Ureter (tissue), 1 donor: ENCODE measurements around the gene KNDC1. TPM values are rescaled to one million over a fixed set of nuclear protein-coding genes. Genes with fewer than 3 reads are reported as not detected.
"Not testable (repeated sequence)": the region's sequence is repeated elsewhere in the genome, so short reads cannot be mapped to it uniquely, and the experiment has no call there.

ENCODE experiments used
- DNase-seq: peaks from one replicate; pipeline ENCODE4 v3.0.0-alpha.2; 2020; ENCODE audit warnings: low spot score
- total RNA-seq: library from RNA; stranded (reverse); gene quantifications from one replicate; pipeline ENCODE4 v1.2.4, GENCODE V29; 2023
- donor health status: DM: yes; HTN: yes; CAD: no.

Gene KNDC1
- total RNA-seq, 1 donor from 2014 or later = 2.2 TPM

DNA sequence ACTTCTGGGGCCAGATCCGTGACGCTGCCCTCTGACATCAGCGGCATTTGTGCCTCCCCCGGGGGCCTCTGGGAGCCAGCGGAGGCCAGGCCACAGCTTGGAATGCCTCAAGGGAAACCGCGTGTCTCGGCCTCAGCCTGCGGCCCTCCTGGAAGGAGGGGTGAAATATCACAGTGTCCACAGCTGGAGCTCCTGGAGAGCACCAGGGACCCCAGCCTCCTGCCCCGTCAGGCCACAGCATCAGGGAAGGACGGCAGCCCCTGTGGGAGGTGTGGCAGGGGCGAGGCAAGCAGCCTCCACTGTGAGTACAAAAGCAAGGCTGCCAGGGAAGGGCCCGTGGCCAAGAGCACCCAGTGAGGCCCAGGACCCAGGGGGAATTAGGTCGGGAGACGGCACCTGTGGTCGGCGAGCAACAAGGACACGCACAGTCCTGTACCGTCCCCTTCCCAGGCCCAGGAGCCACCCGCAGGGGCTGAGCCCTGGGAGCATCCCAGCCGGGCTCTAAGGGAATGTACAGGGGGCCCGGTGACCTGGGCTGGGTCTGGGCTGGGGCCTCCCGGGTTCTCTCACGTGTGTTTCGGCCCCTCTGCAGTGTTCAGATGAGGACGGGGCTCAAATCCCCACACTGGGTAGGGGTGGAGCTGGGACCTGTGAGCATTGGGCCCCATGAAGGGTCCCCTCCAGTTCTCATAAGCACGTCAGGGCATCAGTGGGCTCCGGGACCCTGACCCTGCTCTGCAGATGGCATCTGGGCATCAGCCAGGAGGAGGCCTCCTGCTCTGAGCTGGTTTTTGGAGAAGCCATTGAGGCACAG is 18.7 kb upstream of the KNDC1 start:
- no peak for DNase-seq

DNA sequence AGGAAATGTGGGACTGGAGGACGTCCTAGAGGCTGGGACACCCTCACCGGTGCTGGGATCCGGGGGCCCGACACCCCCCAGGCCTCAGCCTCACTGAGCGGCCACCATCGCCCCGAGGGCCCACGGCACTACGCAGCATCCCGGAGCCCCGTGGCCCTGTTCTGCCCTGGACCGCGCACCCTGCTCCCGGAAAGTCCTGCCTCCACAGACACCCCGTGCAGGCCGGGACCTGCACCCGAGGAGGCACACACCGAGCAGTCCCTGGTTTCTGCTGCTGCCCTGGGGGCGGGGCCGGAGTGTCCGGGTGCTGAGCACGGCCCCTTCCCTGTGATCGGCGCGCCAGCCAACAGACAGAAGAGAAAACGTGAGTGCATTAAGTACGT is 18.1 kb upstream of the KNDC1 start:
- no peak for DNase-seq

DNA sequence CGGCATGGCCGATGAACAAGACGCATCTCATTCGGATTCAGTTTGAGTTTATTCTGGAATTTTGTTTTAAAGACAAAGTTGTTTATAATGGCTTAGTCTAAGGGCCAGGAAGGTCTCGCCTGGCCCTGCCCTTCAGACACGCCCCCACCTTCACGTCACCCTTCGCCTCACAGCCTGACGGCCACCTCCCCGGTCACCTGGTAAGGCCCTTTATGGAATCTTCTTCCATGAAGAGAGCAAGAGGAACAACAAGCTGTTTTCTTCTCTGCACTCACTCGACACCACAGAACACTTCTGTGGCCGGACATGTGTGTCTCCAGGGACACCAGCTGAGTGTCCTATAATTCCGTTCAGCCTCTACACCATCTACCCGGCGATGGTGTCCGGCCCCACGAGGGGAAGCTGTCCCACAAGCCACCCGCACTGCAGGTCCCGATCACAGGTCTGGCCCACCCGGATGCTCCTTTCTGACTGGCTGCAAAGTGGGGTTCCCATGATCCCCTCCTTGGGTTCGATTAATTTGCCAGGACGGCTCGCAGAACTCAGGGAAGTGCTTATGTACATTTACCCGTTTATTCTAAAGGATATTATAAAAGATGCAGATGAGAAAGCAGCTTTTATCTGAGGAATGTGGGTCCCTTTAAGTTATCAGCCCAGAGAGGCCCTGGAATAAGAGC is 17.4 kb upstream of the KNDC1 start:
- no peak for DNase-seq

DNA sequence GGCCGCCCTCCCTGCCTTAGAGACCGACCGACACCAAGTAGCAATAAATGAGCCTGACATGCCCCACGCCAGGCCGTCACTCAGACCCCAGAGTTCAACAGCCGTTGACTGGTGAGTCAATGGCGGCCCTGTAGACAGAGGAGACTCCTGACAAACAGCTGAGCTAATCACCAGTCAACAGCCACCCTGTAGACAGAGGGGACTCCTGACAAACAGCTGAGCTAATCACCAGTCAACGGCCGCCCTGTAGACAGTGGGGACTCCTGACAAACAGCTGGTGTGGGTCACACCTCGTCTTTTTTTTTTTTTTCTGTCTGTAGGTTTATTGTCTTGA is 16.9 kb upstream of the KNDC1 start:
- DNase-seq = no peak

DNA sequence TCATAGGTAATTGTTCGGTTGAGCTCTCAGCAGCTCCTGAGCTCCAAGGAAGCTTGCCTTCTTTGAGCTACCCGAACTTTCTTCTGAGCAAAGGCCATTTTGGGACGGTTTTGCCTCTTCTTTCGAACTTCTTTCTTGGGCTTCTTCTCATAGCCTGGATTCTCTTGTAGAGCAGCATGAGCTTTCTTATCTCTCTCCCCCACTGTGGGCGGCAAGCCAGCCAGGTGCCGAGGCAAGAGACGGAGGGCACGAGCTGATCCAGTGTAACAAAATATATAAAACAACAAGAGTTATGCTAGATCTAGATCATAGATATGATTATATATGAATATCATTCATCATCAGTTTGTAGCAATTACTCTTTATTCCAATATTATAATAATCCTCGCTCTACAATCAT is 16.5 kb upstream of the KNDC1 start:
- no peak for DNase-seq

DNA sequence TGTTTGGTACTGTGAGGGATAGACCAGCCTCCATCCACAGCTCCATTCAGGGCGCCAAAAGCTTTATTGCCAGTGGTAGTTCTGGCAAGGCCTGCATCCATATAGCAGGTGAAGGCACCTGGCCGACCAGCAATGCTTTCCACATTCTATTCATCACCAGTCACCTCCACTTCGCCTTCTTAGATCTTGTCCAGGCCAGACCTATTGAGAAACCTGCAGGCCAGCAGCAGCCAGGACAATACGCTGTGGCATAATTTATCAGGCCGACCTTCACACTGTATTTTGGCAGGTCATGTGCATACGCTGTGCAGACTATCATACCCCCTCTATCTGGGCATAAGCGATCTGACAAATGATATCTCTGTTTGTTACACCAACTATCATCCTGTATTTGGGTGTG is 15.2 kb upstream of the KNDC1 start:
- no peak for DNase-seq

DNA sequence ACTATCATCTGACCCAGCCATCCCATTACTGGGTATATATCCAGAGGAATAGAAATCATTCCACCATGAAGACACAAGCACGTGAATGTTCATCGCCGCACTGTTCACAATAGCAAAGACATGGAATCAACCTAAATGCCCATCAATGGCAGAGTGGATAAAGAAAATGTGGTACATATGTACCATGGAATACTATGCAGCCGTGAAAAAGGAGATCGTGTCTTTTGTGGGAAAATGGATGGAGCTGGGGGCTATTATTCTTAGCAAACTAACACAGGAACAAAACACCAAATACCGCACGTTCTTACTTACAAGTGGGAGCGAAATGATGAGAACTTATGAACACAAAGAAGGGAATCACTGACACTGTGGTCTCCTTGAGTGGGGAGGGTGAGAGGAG is 9.8 kb upstream of the KNDC1 start:
- no peak for DNase-seq

DNA sequence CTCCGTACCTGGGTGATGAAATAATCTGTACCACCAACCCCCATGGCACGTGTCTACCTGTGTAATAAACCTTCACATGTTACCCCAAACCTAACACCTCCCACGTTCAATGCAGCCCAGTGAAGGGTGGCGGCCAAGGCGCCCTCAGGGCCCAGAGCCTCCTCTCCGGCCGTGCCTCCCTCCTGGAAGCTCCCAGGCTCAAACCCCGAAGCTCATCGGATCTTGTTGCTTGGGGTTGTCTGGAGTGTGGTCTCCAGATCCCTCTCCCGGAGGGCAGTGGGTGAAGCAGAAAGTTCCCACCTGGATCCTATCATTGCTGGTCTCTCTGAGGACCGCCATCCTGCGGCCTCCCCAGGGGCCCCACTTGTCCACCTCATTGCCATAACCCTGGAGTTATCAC is 9.4 kb upstream of the KNDC1 start:
- no peak for DNase-seq

DNA sequence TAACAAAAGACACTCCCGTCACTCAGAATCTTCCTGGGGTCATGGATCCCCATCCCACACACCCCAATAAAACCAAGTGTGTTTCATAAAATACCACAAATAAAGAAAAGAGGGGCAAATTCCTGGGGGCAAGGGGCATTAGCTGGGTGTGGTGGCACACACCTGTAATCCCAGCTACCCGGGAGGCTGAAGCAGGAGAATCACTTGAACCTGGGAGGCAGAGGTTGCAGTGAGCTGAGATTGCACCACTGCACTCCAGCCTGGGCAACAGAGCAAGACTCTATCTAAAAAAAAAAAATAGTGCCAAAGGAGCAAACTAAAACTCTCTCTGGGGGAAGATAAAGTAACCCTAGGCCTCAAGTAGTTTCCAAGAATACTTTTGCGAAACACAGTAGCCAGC is 8.9 kb upstream of the KNDC1 start:
- not testable (repeated sequence) for DNase-seq

DNA sequence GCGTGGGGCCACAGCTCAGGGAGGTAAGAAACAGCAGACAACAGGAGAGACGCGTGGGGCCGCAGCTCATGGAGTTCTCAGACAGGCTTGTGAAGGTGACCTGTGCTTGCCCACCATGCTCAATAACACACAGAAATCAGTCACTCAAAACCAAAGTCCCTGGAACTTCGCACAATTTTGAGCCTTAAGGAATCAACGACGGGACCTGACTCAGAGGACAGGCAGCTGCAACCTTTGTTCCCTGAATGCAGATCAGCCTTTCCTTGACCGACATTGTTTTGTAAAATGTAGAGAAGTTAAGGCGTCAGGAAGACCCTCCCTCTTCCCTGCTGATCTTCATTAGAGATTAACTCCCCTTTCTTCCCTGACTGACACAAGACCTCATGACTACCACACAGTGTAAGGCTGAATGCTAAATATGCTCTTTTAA is 8.5 kb upstream of the KNDC1 start:
- no peak for DNase-seq

DNA sequence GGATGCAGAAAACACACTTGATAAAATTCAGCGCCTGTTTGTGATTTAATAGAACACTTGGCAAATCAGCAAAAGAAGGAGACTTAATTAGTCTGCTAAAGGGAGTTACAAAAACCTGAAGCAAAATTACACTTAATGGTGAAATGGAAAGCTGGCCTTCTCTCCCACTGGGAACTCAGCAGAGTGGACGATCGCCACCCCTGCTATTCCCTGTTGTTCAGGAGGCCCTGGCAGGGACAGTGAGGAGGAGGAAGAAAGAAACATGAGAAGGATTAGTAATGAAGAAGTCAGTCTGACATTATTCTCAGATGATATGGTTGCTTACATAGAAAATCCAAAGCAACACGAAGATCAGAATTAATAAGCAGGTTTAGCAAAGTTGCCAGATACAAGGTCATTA is 5.6 kb upstream of the KNDC1 start:
- DNase-seq = no peak

DNA sequence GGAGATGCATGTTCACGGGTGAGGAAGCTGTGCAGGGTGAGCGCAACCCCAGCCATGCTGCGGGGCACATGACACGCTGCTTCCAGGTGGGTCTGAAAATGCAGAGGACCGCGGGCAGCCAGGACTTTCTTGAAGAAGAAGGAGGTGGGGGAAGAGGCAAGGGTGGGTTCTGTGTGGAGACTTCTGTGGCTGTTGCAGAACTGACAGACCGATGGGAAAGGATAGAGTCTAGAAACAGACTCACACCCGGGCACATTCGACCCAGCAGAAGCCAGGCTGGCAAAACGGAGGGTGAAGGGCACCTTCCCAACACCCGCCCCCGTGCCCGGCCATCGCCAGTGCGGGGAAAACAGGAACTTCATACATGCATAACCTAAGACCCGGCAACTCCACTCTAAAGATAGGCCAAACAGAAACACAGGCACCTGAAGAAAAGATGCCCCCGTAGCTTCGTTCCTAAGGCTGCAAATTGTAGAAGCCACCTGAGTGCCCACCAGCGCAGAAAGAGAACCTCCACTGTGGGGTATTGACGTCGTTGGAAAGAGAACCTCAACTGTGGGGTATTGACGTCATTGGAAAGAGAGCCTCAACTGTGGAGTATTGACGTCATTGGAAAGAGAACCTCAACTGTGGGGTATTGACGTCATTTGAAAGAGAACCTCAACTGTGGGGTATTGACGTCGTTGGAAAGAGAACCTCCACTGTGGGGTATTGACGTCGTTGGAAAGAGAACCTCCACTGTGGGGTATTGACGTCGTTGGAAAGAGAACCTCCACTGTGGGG is 4.8 kb upstream of the KNDC1 start:
- no peak for DNase-seq

DNA sequence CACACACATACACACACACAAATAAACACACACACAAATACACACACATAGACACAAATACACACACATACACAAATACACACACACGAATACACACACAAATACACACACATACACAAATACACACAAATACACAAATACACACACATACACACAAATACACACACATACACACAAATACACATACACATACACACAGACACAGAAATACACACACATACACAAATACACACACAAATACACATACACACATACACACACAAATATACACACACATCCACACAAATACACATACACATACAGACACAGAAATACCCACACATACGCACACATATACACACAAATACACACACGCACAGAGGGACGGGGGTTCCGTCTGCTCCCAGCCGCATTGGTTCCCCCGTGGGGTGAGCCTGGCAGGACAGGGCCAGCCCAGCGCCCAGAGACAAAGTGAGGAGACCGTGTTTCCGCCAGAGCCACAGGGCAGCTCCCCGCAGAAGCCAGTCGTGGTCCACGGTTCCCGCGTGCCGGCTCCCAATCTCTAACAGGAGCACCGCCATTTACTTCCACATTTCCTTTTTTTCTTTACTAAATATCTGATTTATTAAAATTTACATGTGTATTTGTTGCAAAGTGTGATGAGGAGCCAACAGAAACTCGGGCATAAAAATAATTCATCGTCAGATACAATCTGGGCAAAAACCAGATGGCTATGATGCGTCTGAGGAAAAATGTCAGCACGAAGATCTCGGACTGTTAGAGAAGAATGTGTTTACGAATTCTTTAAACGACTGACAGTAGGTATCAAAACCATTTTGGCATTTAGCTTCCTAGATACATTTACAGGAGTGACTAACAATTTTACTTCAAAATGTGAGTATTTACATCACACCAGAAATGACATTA is 3.1 kb upstream of the KNDC1 start:
- no peak for DNase-seq

DNA sequence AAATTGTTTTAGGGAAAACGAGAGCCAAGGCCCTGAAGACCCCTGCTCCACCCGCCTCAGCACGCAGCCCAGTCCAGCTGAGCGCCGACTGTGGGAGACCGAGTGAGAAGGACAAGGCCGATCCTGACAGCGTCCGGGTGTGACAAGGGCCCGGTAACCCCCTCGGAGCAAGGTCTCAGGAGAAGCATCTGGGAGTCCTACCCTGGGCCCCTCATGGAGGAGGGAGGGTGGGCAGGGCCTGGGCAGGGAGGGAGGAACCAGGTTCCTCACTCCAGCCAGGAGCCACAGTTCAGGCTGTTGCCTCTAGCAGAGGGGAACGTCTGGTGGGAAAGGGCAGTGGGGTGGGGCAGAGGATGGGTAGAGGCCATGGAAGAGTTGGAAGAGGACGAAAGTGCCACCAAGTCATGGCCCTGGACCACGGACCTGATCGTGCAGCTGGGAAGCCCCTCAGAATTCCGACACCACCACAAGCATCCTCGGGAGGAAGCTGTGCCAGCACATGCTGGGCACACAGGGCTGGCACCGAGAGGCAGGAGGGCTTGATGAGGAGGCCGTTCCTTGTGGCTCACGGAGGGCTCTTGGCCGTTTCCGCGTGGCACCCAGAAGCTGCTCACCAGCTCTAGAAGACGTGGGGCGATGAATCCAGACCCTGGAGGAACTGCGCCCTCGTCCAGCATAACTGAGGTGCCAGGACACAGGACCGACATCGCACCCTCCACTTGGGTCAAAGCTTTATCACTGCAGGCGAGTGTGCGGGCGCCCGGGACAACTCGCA is 2.2 kb upstream of the KNDC1 start:
- no peak for DNase-seq

DNA sequence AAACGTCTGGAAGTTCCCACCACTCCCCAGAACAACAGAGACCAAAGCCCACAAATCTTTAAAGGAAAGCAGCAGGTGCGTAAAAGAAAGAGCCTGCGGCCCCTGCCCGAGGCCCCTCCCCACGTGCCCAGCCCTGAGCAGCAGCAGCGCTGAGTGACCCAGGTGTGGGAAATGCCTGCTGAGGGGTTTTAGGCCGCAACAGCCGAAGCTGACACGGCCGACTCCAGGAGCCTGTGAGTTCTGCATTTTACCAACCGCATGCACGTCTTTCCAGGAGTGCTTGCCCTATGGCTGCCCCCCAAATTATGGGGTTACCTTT is 1.6 kb upstream of the KNDC1 start:
- DNase-seq = no peak

DNA sequence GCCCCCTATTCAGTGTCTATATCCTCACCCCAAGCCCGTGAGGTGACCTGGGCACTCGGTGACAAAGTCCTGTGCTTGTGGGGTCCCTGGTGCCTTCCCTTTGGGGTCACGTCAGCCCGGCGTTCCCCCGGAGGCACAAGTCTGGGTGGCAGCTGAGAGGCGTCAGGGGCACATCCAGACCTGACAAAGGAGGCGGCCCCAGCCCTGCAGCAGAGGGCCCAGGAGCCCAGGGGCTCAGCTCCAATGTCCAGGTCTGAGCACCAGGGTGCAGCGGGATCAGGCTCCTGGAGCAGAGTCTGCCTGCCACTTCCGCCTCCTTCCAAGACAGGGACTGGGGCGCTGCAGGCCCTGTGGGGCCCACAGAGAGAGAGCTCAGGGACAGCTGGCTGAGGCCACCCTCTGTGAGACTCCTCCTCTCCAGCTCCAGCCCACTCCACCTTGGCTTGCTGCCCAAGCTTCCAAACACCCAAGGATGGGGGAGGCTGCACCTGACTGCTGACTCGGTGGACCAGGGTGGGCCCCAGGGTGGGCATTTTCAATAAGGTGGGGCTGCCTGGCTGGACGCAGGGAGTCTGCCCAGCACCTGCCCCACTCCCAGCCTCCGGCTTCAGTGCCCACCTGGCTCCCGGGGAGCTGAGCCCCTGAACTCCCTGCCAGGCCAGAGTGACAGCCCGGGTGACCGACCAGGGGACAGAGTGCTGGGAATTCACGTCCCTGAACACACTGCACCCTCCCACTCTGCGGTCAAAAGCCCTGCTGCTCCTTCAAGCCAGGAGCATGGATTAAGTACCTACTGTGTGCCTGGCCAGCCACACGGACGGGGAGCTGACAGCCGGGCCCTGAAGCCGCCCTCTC is 1.0 kb upstream of the KNDC1 start:
- no peak for DNase-seq

DNA sequence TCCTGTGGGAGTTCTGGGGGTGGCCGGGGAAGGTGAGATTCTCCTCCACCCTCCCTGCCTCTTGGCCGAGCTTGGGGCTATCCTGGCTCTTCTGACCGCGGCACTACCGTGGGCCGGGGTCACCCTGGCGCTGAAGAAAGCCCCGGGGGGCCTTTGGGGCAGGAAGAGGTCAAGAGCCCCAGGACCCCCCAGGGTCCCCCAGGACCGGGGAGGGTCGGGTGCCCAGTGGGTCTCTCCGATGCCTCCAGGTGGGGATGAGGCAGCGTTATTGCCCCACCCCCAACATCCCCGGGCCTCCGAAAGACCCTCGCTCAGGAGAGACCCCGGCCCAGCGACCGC is 439 bp upstream of the KNDC1 start:
- DNase-seq = no peak

DNA sequence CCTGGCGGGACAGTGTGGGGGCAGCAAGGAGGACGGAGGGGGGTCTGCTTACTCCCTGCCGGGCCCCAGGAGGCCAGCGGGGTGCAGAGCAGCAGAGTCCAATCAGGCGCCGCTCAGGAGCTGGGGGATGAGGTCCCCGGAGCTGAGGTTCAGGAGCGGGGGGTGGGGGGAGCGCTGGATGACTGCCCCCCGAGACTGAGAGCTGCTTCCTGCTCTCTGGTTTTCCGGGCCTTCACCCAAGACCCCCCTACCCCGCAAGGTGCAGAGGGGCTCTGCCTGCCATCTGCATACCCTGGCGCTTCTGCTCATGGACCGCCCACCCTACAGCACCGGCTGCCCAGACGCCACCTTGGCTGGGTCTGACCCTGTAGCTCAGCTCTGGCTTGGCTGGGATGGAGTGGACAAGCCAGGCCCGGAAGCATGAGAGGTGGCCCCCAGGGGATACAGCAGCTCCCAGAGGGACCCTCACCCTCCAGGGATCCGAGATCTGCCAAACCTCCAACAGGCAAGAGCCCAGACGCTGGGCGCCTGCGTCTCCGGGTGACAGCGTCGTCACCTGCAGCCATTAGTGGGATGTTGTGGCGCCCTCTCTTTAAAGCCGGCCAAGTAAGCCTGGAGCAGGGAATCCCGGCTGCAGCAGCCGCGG is 930 bp downstream of the KNDC1 start:
- no peak for DNase-seq

DNA sequence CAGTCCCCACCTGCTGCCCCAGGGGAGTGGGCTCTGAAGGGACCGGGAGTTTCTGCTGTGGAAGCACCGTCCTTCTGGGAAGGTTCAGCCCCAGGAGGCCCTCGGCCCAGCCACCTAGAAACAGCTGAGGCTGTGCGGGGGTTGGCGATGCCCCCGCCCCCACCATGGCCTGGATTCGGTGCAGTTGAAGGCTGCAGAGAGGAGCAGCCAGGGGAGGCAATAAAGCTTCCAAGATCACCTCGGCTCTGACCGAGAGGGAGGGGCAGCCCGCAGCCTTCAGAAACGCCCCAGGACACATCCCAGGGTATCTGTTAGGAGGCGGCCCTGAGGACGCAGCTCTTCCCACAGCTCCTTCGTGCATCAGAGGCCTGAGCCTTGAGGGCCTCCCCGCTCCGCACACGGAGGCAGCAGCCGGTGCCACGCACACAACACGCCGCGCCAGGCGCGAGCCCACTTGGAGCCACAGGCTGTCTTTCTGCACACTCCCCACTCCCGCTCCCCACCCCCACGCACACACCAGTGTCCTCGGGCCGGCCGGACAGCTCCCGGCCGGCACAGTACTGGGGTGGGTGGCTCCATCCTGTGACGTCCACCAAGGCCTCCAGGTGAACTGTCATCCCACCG is 1.6 kb downstream of the KNDC1 start:
- no peak for DNase-seq
